OCI-LY1 (cell line): ENCODE data around the gene TBC1D16.

Experiments used
- H2AFZ ChIP-seq: fragments of 200-600 bp; sonication (generic), shearing (Covaris generic); 2 replicates; pipeline ENCODE4 v1.6.0; 2014; ENCODE audit warnings: antibody characterized with exemption, mild to moderate bottlenecking, low read length
- H3F3A ChIP-seq: fragments of 200-600 bp; sonication (generic), shearing (Covaris generic); 2 replicates; pipeline ENCODE4 v1.6.0; 2014; ENCODE audit warnings: mild to moderate bottlenecking, antibody characterized with exemption, low read length, moderate library complexity; ENCODE audit not compliant: insufficient read depth
- H3K27ac ChIP-seq: fragments of 200-600 bp; sonication (generic); 2 replicates; pipeline ENCODE4 v1.5.1; 2014; ENCODE audit warnings: low read length, mixed run types, mild to moderate bottlenecking, low read depth; ENCODE audit not compliant: poor library complexity, severe bottlenecking
- H3K27me3 ChIP-seq: fragments of 200-600 bp; sonication (generic); 2 replicates; pipeline ENCODE4 v1.6.0; 2014; ENCODE audit warnings: antibody characterized with exemption, mild to moderate bottlenecking, low read length, moderate library complexity; ENCODE audit not compliant: insufficient read depth
- H3K36me3 ChIP-seq: fragments of 200-600 bp; sonication (generic); 2 replicates; pipeline ENCODE4 v1.6.1; 2014; ENCODE audit warnings: mild to moderate bottlenecking, antibody characterized with exemption, low read length, moderate library complexity, mixed read lengths; ENCODE audit not compliant: insufficient read depth
- H3K4me1 ChIP-seq: fragments of 200-600 bp; sonication (generic); 2 replicates; pipeline ENCODE4 v1.5.1; 2014; ENCODE audit warnings: mild to moderate bottlenecking, low read length, moderate library complexity; ENCODE audit not compliant: insufficient read depth, severe bottlenecking
- H3K4me2 ChIP-seq: fragments of 200-600 bp; sonication (generic), shearing (Covaris generic); 2 replicates; pipeline ENCODE4 v1.6.1; 2014; ENCODE audit warnings: low read length
- H3K4me3 ChIP-seq: fragments of 200-600 bp; sonication (generic); 2 replicates; pipeline ENCODE4 v1.5.1; 2014; ENCODE audit warnings: low read length, low read depth, mild to moderate bottlenecking, mixed read lengths; ENCODE audit not compliant: poor library complexity, severe bottlenecking
- H3K79me2 ChIP-seq: fragments of 200-600 bp; shearing (Covaris generic); 2 replicates; pipeline ENCODE4 v1.6.1; 2016; ENCODE audit warnings: mixed run types, low read length, mixed read lengths; ENCODE audit not compliant: insufficient read depth
- H3K9ac ChIP-seq: fragments of 200-600 bp; sonication (generic), shearing (Covaris generic); 2 replicates; pipeline ENCODE4 v1.6.1; 2014; ENCODE audit warnings: mild to moderate bottlenecking, low read length, mixed read lengths
- H3K9me2 ChIP-seq: fragments of 200-600 bp; sonication (generic), shearing (Covaris generic); 2 replicates; pipeline ENCODE4 v1.6.1; 2014; ENCODE audit warnings: low read depth, mild to moderate bottlenecking, low read length, mixed read lengths
- H3K9me3 ChIP-seq: fragments of 200-600 bp; shearing (Covaris generic); 2 replicates; pipeline ENCODE4 v1.6.1; 2014; ENCODE audit warnings: low read length, mixed read lengths
- H4K20me1 ChIP-seq: fragments of 200-600 bp; sonication (generic), shearing (Covaris generic); 2 replicates; pipeline ENCODE4 v1.6.0; 2016; ENCODE audit warnings: mild to moderate bottlenecking, low read length; ENCODE audit not compliant: insufficient read depth
- CTCF ChIP-seq: fragments of 200-600 bp; sonication (generic), shearing (Covaris generic); IDR thresholded peaks from 2 replicates; pipeline ENCODE4 v1.5.1; 2017; ENCODE audit warnings: mild to moderate bottlenecking, antibody characterized with exemption, low read length, moderate library complexity, mixed read lengths
- EZH2 ChIP-seq: fragments of 200-600 bp; sonication (generic), shearing (Covaris generic); IDR thresholded peaks from 2 replicates; pipeline ENCODE4 v1.8.0; 2017; ENCODE audit warnings: borderline replicate concordance, mixed run types, mild to moderate bottlenecking, antibody characterized with exemption, low read length, moderate library complexity, mixed read lengths

TBC1D16 gene

GRCh38 chr17:79936050-79936449 lies 99.6 kb downstream of the TBC1D16 start:
- H3K27ac ChIP-seq = no peak overlapping the region
- TF ChIP-seq CTCF = no peak
- H3K27me3 ChIP-seq = peaks cover 16% of the 10 kb centered on the region; the same call in 1 of the 2 replicates
- H3K9ac ChIP-seq = no peak overlapping the region
- no peaks in the 10 kb centered on the region for H4K20me1 ChIP-seq
- no peaks in the 10 kb centered on the region for H3K36me3 ChIP-seq
- no peaks in the 10 kb centered on the region for H3K9me3 ChIP-seq
- H3K79me2 ChIP-seq = no peaks in the 10 kb centered on the region
- no peaks in the 10 kb centered on the region for H3K4me1 ChIP-seq
- no peak overlapping the region for H3K4me3 ChIP-seq
- no peaks in the 10 kb centered on the region for H3F3A ChIP-seq
- H3K4me2 ChIP-seq = no peak overlapping the region
- no peaks in the 10 kb centered on the region for H3K9me2 ChIP-seq
- no peak overlapping the region for H2AFZ ChIP-seq

- Histone ChIP-seq H3K4me1 (no peaks in the 10 kb centered on the region), H3K9ac (no peak overlapping the region), H3K27me3 (peaks cover 16% of the 10 kb centered on the region; the same call in 1 of the 2 replicates), H3F3A (no peaks in the 10 kb centered on the region), H3K36me3 (no peaks in the 10 kb centered on the region), H3K9me3 (no peaks in the 10 kb centered on the region), H3K27ac (no peak overlapping the region), H3K79me2 (no peaks in the 10 kb centered on the region), H4K20me1 (no peaks in the 10 kb centered on the region), H2AFZ (no peak overlapping the region), H3K4me3 (no peak overlapping the region), H3K9me2 (no peaks in the 10 kb centered on the region), H3K4me2 (no peak overlapping the region)
- TF ChIP-seq CTCF (no peak), EZH2 (no peak)
Observed at GRCh38 chr17:79935197-79935885, 100.3 kb downstream of the TBC1D16 start.

GRCh38 chr17:79934653-79934970 lies 101.1 kb downstream of the TBC1D16 start:
- Histone ChIP-seq H3K9me2 (no peaks in the 10 kb centered on the region), H3K79me2 (no peaks in the 10 kb centered on the region), H3K4me2 (no peak overlapping the region), H3F3A (no peaks in the 10 kb centered on the region), H4K20me1 (no peaks in the 10 kb centered on the region), H3K4me1 (no peaks in the 10 kb centered on the region), H3K36me3 (no peaks in the 10 kb centered on the region), H3K27me3 (peaks cover 16% of the 10 kb centered on the region; the same call in 1 of the 2 replicates), H2AFZ (no peak overlapping the region), H3K4me3 (no peak overlapping the region), H3K9me3 (no peaks in the 10 kb centered on the region), H3K27ac (no peak overlapping the region), H3K9ac (no peak overlapping the region)
- TF ChIP-seq CTCF (no peak), EZH2 (no peak)
